MCF 10A (cell line): ENCODE measurements around the gene CCT5. TPM values are rescaled to one million over a fixed set of nuclear protein-coding genes. Genes with fewer than 3 reads are reported as not detected.

ENCODE experiments used
- BruUV-seq: library from RNA; stranded (reverse); fragments of 400-500 nt; replicated peaks from 2 replicates; lab custom pipeline; 2021; lab: Mats Ljungman, UMichigan
- CTCF ChIA-PET: fragments of 300-600 bp; sonication (Branson Sonifier 250); formaldehyde crosslinking; extraction: SDS; loops from one replicate; lab custom pipeline; 2021; ENCODE audit warnings: antibody characterized with exemption, inconsistent platforms; lab: Yijun Ruan, JAX
- POLR2A ChIA-PET: fragments of 300-600, 350-650 bp; sonication (Branson Sonifier 250); formaldehyde crosslinking; extraction: SDS; loops from one replicate; lab custom pipeline; 2020; ENCODE audit warnings: antibody characterized with exemption, inconsistent platforms; lab: Yijun Ruan, JAX
- DNase-seq: peaks from one replicate; pipeline ENCODE4 v3.0.0-alpha.2; 2018; ENCODE audit not compliant: unreplicated experiment
- H3K27ac Mint-ChIP-seq: one replicate; pipeline ENCODE4 v1.8.0; 2022; ENCODE audit warnings: mild to moderate bottlenecking, low read depth, mixed read lengths; ENCODE audit not compliant: unreplicated experiment
- H3K27me3 Mint-ChIP-seq: one replicate; pipeline ENCODE4 v1.8.0; 2022; ENCODE audit warnings: mixed read lengths; ENCODE audit not compliant: insufficient read depth, unreplicated experiment
- H3K36me3 Mint-ChIP-seq: one replicate; pipeline ENCODE4 v1.8.0; 2022; ENCODE audit warnings: mild to moderate bottlenecking, moderate library complexity, mixed read lengths; ENCODE audit not compliant: insufficient read depth, unreplicated experiment
- H3K4me1 Mint-ChIP-seq: one replicate; pipeline ENCODE4 v1.8.0; 2022; ENCODE audit warnings: mixed read lengths; ENCODE audit not compliant: insufficient read depth, unreplicated experiment
- H3K4me3 Mint-ChIP-seq: one replicate; pipeline ENCODE4 v1.8.0; 2022; ENCODE audit warnings: mild to moderate bottlenecking, moderate library complexity, mixed read lengths; ENCODE audit not compliant: unreplicated experiment
- H3K9me3 Mint-ChIP-seq: one replicate; pipeline ENCODE4 v1.8.0; 2022; ENCODE audit warnings: mixed read lengths; ENCODE audit not compliant: unreplicated experiment
- intact Hi-C: fragments of 100-400 bp; cut with micrococcal nuclease; formaldehyde crosslinking; loops from 2 replicates; pipeline ENCODE4 v1.14.1; 2022
- total RNA-seq: library from RNA; stranded (reverse); gene quantifications from 2 replicates; pipeline ENCODE4 v1.2.3, GENCODE V29; 2022
- TF ChIP-seq, protein P1 (sequence below): fragments of 200-600 bp; IDR thresholded peaks from one replicate; pipeline ENCODE4 v1.8.0; 2022; ENCODE audit warnings: antibody characterized with exemption, mild to moderate bottlenecking; ENCODE audit not compliant: unreplicated experiment

CCT5 gene
- total RNA-seq, 1 experiment from 2014 or later, result 322 TPM

DNA sequence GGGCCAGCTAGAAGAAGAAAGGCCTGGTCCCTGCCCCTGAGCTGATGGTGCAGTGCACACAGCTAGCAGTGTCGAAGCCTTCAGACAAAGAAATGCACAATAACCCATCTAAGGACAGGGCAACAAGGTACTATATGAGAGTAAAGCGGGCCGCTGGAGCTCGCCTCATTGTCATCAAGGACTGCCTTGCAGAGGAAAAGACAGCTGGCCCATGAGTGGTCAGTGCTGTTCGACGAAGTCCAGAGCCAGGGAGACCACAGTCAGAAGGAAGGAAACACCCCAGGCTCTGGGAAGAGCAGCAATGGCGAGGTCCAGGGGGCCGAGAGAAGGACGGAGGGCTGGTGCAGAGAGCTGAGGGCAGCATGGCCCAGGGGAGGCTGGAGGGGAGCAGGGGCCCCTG lies 17.7 kb upstream of the CCT5 start:
- H3K4me3 Mint-ChIP-seq, result no peak overlapping the region
- no peaks in the 10 kb centered on the region for H3K27me3 Mint-ChIP-seq
- H3K4me1 Mint-ChIP-seq, result no peaks in the 10 kb centered on the region
- ChIA-PET CTCF (no interaction called here), POLR2A (no interaction called here)
- H3K9me3 Mint-ChIP-seq, result no peaks in the 10 kb centered on the region
- TF ChIP-seq, protein P1, sequence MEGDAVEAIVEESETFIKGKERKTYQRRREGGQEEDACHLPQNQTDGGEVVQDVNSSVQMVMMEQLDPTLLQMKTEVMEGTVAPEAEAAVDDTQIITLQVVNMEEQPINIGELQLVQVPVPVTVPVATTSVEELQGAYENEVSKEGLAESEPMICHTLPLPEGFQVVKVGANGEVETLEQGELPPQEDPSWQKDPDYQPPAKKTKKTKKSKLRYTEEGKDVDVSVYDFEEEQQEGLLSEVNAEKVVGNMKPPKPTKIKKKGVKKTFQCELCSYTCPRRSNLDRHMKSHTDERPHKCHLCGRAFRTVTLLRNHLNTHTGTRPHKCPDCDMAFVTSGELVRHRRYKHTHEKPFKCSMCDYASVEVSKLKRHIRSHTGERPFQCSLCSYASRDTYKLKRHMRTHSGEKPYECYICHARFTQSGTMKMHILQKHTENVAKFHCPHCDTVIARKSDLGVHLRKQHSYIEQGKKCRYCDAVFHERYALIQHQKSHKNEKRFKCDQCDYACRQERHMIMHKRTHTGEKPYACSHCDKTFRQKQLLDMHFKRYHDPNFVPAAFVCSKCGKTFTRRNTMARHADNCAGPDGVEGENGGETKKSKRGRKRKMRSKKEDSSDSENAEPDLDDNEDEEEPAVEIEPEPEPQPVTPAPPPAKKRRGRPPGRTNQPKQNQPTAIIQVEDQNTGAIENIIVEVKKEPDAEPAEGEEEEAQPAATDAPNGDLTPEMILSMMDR, result no peak
- no peak for DNase-seq
- BruUV-seq, result no TSS peak
- no peak overlapping the region for H3K27ac Mint-ChIP-seq
- peaks cover 18% of the 10 kb centered on the region for H3K36me3 Mint-ChIP-seq
- intact Hi-C loops, result no loop called here

DNA sequence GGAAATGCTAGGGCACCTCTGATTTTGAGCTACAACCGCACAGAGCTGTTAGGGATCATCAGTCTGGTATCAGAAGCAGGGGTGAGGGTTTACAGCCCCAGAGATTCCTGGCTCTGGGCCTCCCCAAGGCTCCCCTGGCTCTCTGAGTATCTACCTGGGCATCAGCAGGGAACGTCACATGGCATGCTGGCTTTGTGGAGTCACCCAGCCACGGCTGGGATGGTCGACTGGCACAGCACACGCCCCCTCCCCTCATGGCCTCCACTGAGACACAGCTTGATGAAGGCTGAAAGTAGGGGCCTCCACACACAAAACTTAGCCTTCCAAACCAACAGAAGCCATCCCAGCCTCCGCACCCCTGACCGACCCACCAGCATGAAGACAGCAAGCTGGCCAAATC lies 17.1 kb upstream of the CCT5 start:
- Mint-ChIP-seq H3K4me3 (no peak overlapping the region), H3K4me1 (no peaks in the 10 kb centered on the region), H3K27me3 (no peaks in the 10 kb centered on the region), H3K9me3 (no peaks in the 10 kb centered on the region), H3K36me3 (peaks cover 24% of the 10 kb centered on the region), H3K27ac (no peak overlapping the region)
- BruUV-seq, result no TSS peak
- ChIA-PET POLR2A (no interaction called here), CTCF (interaction anchor here (0.7 to 1.4 kb wide), 2 partner anchors 19 to 988 kb away, joined by 3 to 4 read pairs; no protein-coding TSS in a partner anchor)
- TF ChIP-seq, protein P1, result no peak
- intact Hi-C loops, result no loop called here
- no peak for DNase-seq

DNA sequence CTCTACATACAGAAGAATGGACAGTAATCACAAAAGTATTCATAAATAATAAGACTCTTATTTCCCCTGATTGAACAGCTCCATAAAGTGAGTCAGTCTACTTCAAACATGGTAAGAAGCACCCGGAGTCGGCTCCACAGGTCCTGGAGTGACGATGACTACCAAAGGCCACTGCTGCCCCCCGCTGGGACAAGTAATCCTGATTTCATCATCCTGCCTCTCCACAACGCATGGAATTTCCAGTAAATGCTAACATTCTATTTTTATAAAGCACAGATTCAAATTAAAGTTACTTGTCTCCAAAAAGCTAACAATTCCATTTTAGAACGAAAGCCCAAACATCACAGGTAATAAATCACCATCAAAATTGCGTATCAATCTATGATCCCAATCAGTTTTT lies 16.6 kb upstream of the CCT5 start:
- H3K4me3 Mint-ChIP-seq, result no peak overlapping the region
- no peaks in the 10 kb centered on the region for H3K27me3 Mint-ChIP-seq
- CTCF ChIA-PET, result interaction anchor here (0.7 to 1.4 kb wide), 3 partner anchors 11 to 989 kb away, joined by 3 to 4 read pairs (median 3); no protein-coding TSS in a partner anchor
- TF ChIP-seq, protein P1, result no peak
- H3K9me3 Mint-ChIP-seq, result no peaks in the 10 kb centered on the region
- POLR2A ChIA-PET, result no interaction called here
- H3K36me3 Mint-ChIP-seq, result peaks cover 29% of the 10 kb centered on the region
- BruUV-seq, result no TSS peak
- H3K27ac Mint-ChIP-seq, result no peak overlapping the region
- DNase-seq, result peak; percentile 88
- no peaks in the 10 kb centered on the region for H3K4me1 Mint-ChIP-seq
- intact Hi-C loops, result no loop called here

DNA sequence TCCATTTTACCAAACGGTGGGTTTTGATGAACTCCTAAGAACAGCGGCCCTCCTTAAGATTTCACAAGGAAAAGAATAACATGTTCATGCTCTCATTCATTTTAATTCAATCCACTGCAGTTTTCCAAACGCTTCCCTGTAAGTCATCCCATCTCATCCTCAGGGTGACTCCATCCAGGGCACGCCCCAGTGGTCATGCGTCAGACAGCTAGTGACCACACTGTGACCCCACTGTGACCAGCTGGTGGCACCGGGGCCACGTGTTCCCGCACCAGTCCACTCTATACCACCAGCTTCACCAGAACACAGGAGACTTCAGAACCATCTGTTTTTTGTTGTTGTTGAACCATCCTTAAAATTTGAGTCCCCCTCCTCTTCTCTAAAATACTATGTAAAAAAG lies 14.7 kb upstream of the CCT5 start:
- no TSS peak for BruUV-seq
- Mint-ChIP-seq H3K27ac (no peak overlapping the region), H3K27me3 (no peaks in the 10 kb centered on the region), H3K36me3 (peaks cover 35% of the 10 kb centered on the region), H3K4me3 (no peak overlapping the region), H3K9me3 (no peaks in the 10 kb centered on the region), H3K4me1 (no peaks in the 10 kb centered on the region)
- CTCF ChIA-PET, result no interaction called here
- POLR2A ChIA-PET, result interaction anchor here (1.3 kb wide), 1 partner anchor 32 kb away, joined by 3 read pairs; no protein-coding TSS in a partner anchor
- intact Hi-C loops, result no loop called here
- DNase-seq, result no peak
- TF ChIP-seq, protein P1, result no peak
